PC-3 (cell line): Measurements from ENCODE around the gene TYW3. TPM values are rescaled to one million over a fixed set of nuclear protein-coding genes. Genes with fewer than 3 reads are reported as not detected.

ENCODE experiments used
- ATAC-seq: fragments of 200-7000 bp; cut with Tn5 transposase; 2 replicates; pipeline ENCODE4 v1.9.1; 2020; ENCODE audit warnings: mild to moderate bottlenecking, moderate library complexity
- BruUV-seq: library from RNA; stranded (reverse); fragments of 400-500 nt; replicated peaks from 2 replicates; lab custom pipeline; 2021; lab: Mats Ljungman, UMichigan
- CTCF ChIA-PET: fragments of 300-600 bp; sonication (Branson Sonifier 250); formaldehyde crosslinking; loops from one replicate; lab custom pipeline; 2022; ENCODE audit warnings: antibody characterized with exemption; lab: Charles Lee
- POLR2A ChIA-PET: fragments of 300-600 bp; sonication (Branson Sonifier 250); formaldehyde crosslinking; loops from one replicate; lab custom pipeline; 2022; ENCODE audit warnings: antibody characterized with exemption; ENCODE audit not compliant: unreplicated experiment; lab: Charles Lee
- DNase-seq: peaks from one replicate; pipeline ENCODE4 v3.0.0-alpha.2; 2015
- H2AFZ ChIP-seq: fragments of 300-600 bp; sonication (generic); 2 replicates; pipeline ENCODE4 v1.6.0; 2016; ENCODE audit warnings: antibody characterized with exemption, low read length
- H3F3A ChIP-seq: fragments of 300-600 bp; sonication (generic); one replicate; pipeline ENCODE4 v1.6.0; 2017; ENCODE audit warnings: antibody characterized with exemption, low read length, control low read depth, mild to moderate bottlenecking; ENCODE audit not compliant: unreplicated experiment
- H3K27ac ChIP-seq: fragments of 300-600 bp; sonication (generic); 2 replicates; pipeline ENCODE4 v1.5.1; 2016; ENCODE audit warnings: mild to moderate bottlenecking, low read length
- H3K27me3 ChIP-seq: fragments of 300-600 bp; sonication (generic); 2 replicates; pipeline ENCODE4 v1.6.1; 2016; ENCODE audit warnings: low read length, mixed read lengths
- H3K36me3 ChIP-seq: fragments of 300-600 bp; sonication (generic); 2 replicates; pipeline ENCODE4 v1.6.1; 2016; ENCODE audit warnings: low read depth, mixed run types, low read length, mixed read lengths
- H3K4me1 ChIP-seq: fragments of 300-600 bp; sonication (generic); 2 replicates; pipeline ENCODE4 v1.5.1; 2016; ENCODE audit warnings: low read length; ENCODE audit not compliant: insufficient read depth
- H3K4me2 ChIP-seq: fragments of 300-600 bp; sonication (generic); 2 replicates; pipeline ENCODE4 v1.6.0; 2016; ENCODE audit warnings: low read length
- H3K4me3 ChIP-seq: fragments of 300-600 bp; sonication (generic); 2 replicates; pipeline ENCODE4 v1.5.1; 2016; ENCODE audit warnings: mild to moderate bottlenecking, low read length, mixed read lengths
- H3K79me2 ChIP-seq: fragments of 300-600 bp; sonication (generic); 2 replicates; pipeline ENCODE4 v1.6.1; 2017; ENCODE audit warnings: low read length, mixed read lengths
- H3K9ac ChIP-seq: fragments of 300-600 bp; sonication (generic); 2 replicates; pipeline ENCODE4 v1.6.0; 2016; ENCODE audit warnings: mild to moderate bottlenecking, low read length
- H3K9me2 ChIP-seq: fragments of 300-600 bp; sonication (generic); replicated peaks from 2 replicates; pipeline ENCODE4 v1.6.1; 2016; ENCODE audit warnings: mixed run types, low read length, mixed read lengths
- H3K9me3 ChIP-seq: fragments of 300-600 bp; sonication (generic); 2 replicates; pipeline ENCODE4 v1.6.1; 2016; ENCODE audit warnings: low read length, mixed read lengths
- H4K20me1 ChIP-seq: fragments of 300-600 bp; sonication (generic); 2 replicates; pipeline ENCODE4 v1.6.1; 2016; ENCODE audit warnings: low read length, mixed read lengths
- CTCF ChIP-seq: fragments of 300-600 bp; sonication (generic); conservative IDR thresholded peaks from 2 replicates; pipeline ENCODE4 v1.5.1; 2017; ENCODE audit warnings: antibody characterized with exemption, low read depth, mild to moderate bottlenecking, low read length
- EZH2 ChIP-seq: fragments of 300-600 bp; sonication (generic); IDR thresholded peaks from one replicate; pipeline ENCODE4 v1.6.1; 2017; ENCODE audit warnings: antibody characterized with exemption, mild to moderate bottlenecking, low read length; ENCODE audit not compliant: unreplicated experiment
- EZH2phosphoT487 ChIP-seq: fragments of 300-600 bp; sonication (generic); IDR thresholded peaks from 2 replicates; pipeline ENCODE4 v1.6.1; 2018; ENCODE audit warnings: mild to moderate bottlenecking, antibody characterized with exemption, low read length, borderline replicate concordance
- intact Hi-C: fragments of 100-400 bp; cut with micrococcal nuclease; formaldehyde crosslinking; loops from 2 replicates; pipeline ENCODE4 v1.9.0; 2023
- total RNA-seq: library from RNA; depleted of rRNA; stranded (reverse); fragments of >200 nt; gene quantifications from 2 replicates; pipeline ENCODE4 v1.2.3, GENCODE V29; 2014; rRNA removed

TYW3 gene
- total RNA-seq, 1 experiment from 2014 or later, result 21.2 TPM

- H2AFZ ChIP-seq, result no peak overlapping the region
- no peak overlapping the region for H3K4me3 ChIP-seq
- H3K4me2 ChIP-seq, result no peak overlapping the region
- H3K27me3 ChIP-seq, result peaks cover 16% of the 10 kb centered on the region
- no peak overlapping the region for H3K9ac ChIP-seq
- no peaks in the 10 kb centered on the region for H3K36me3 ChIP-seq
- ATAC-seq, result no peak
- POLR2A ChIA-PET, result no interaction called here
- no peak overlapping the region for H3K27ac ChIP-seq
- H3K79me2 ChIP-seq, result no peaks in the 10 kb centered on the region
- H3K9me2 ChIP-seq, result no peaks in the 10 kb centered on the region
- no peaks in the 10 kb centered on the region for H4K20me1 ChIP-seq
- H3K4me1 ChIP-seq, result no peaks in the 10 kb centered on the region
- CTCF ChIA-PET, result no interaction called here
- intact Hi-C loops, result no loop called here
- H3F3A ChIP-seq, result no peaks in the 10 kb centered on the region
- no peak for DNase-seq
- no peaks in the 10 kb centered on the region for H3K9me3 ChIP-seq
- TF ChIP-seq EZH2phosphoT487, result no peak
- TF ChIP-seq CTCF, result no peak
- TF ChIP-seq EZH2, result no peak
- BruUV-seq, result no TSS peak
Observed at GRCh38 chr1:74811436-74812179, 78.7 kb downstream of the TYW3 start.

GRCh38 chr1:74812180-74812541 lies 79.2 kb downstream of the TYW3 start:
- Histone ChIP-seq H3F3A (no peaks in the 10 kb centered on the region), H3K9ac (no peak overlapping the region), H3K27ac (no peak overlapping the region), H3K9me3 (no peaks in the 10 kb centered on the region), H4K20me1 (no peaks in the 10 kb centered on the region), H2AFZ (no peak overlapping the region), H3K4me2 (no peak overlapping the region), H3K4me3 (no peak overlapping the region), H3K9me2 (no peaks in the 10 kb centered on the region), H3K4me1 (no peaks in the 10 kb centered on the region), H3K36me3 (no peaks in the 10 kb centered on the region), H3K27me3 (peaks cover 16% of the 10 kb centered on the region), H3K79me2 (no peaks in the 10 kb centered on the region)
- CTCF ChIA-PET, result no interaction called here
- POLR2A ChIA-PET, result no interaction called here
- intact Hi-C loops, result no loop called here
- ATAC-seq, result no peak
- BruUV-seq, result no TSS peak
- no peak for DNase-seq
- TF ChIP-seq EZH2, result no peak
- TF ChIP-seq CTCF, result no peak
- no peak for TF ChIP-seq EZH2phosphoT487

Other genes starting within 250 kb of the TYW3 start
- not detected in 2 replicates for gene LRRC53, start 220.5 kb upstream of the TYW3 start, total RNA-seq
- not detected in 2 replicates for gene ERICH3, start 59.4 kb upstream of the TYW3 start, total RNA-seq
- gene CRYZ, start 102 bp upstream of the TYW3 start, total RNA-seq, result 56.2 and 57.7 TPM in 2 replicates